Mesothelial cell of epicardium (in vitro differentiated cells): ENCODE measurements around the gene ANKEF1. TPM values are rescaled to one million over a fixed set of nuclear protein-coding genes. Genes with fewer than 3 reads are reported as not detected.
"Not testable (repeated sequence)": the region's sequence is repeated elsewhere in the genome, so short reads cannot be mapped to it uniquely, and the experiment has no call there.

Experiments
- DNase-seq, 2 experiments: peaks; one replicate each; pipeline ENCODE4 v3.0.0; 2021; ENCODE audit warnings: low spot score in 2 of 2; ENCODE audit not compliant: unreplicated experiment in 2 of 2
- H3K27ac Mint-ChIP-seq: 2 replicates; pipeline ENCODE4 v1.8.0; 2021; ENCODE audit warnings: mixed read lengths
- H3K27me3 Mint-ChIP-seq: 2 replicates; pipeline ENCODE4 v1.8.0; 2021; ENCODE audit warnings: low read depth, mixed read lengths
- H3K36me3 Mint-ChIP-seq: 2 replicates; pipeline ENCODE4 v1.8.0; 2021; ENCODE audit warnings: mixed read lengths
- H3K4me1 Mint-ChIP-seq: 2 replicates; pipeline ENCODE4 v1.8.0; 2021; ENCODE audit warnings: mixed read lengths
- H3K4me3 Mint-ChIP-seq: 2 replicates; pipeline ENCODE4 v1.8.0; 2021; ENCODE audit warnings: mild to moderate bottlenecking, moderate library complexity, mixed read lengths
- H3K9me3 Mint-ChIP-seq: 2 replicates; pipeline ENCODE4 v1.8.0; 2021; ENCODE audit warnings: mixed read lengths
- CTCF ChIP-seq: fragments of 200-600 bp; sonication (generic); IDR thresholded peaks from one replicate; pipeline ENCODE4 v1.5.0; 2021; ENCODE audit warnings: antibody characterized with exemption; ENCODE audit not compliant: unreplicated experiment
- total RNA-seq: library from RNA; stranded (reverse); gene quantifications from 3 replicates; pipeline ENCODE4 v1.2.1, GENCODE V29; 2021

The ANKEF1 gene
- total RNA-seq, 1 donor from 2014 or later = 4.5 TPM

DNA sequence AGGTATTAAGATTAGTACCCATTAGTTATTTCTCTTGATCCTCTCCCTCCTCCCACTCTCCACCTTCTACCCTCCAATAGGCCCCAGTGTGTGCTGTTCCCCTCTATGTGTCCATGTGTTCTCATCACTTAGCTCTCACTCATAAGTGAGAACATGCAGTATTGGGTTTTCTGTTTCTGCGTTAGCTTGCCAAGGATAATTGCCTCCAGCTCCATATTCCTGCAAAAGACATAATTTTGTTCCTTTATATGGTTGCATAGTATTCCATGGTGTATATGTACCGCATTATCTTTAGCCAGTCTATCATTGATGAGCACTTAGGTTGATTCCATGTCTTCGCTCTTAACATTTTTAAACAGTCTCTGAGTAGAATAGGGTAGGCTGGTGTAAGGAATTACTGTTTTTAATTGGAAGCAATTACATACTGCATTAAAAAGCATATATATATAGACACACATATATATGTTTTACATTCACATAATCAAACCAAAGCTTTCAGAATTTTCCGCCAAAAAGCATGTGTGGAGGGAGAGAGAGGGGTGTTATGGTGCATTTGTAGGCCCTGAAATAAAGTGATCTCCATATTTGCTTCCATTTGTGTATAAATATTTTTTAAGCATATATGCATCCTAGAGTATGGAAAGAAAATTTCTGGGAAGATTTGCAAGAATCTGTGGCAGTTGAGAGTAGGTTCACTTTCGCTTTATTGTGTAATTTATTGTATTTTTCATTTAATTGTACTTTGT lies 709 bp upstream of the ANKEF1 start:
- Mint-ChIP-seq H3K36me3 (no peaks in the 10 kb centered on the region), H3K4me1 (peaks cover 4% of the 10 kb centered on the region), H3K27me3 (peaks cover 27% of the 10 kb centered on the region), H3K4me3 (peak overlapping the region; percentile 28), H3K9me3 (no peaks in the 10 kb centered on the region), H3K27ac (no peak overlapping the region)
- TF ChIP-seq CTCF = no peak
- DNase-seq = no peak

- not testable (repeated sequence) for H3K4me1 Mint-ChIP-seq
Observed at GRCh38 chr20:10036321-10036720, 1.5 kb downstream of the ANKEF1 start.

GRCh38 chr20:10040070-10040975 lies 5.5 kb downstream of the ANKEF1 start:
- Mint-ChIP-seq H3K9me3 (no peaks in the 10 kb centered on the region), H3K27ac (no peak overlapping the region), H3K4me3 (no peak overlapping the region), H3K27me3 (no peaks in the 10 kb centered on the region), H3K36me3 (no peaks in the 10 kb centered on the region), H3K4me1 (peaks cover 4% of the 10 kb centered on the region)
- no peak for TF ChIP-seq CTCF
- DNase-seq = no peak

More at GRCh38 chr20:10036321-10036720, 1.5 kb downstream of the ANKEF1 start:
- H3K27ac Mint-ChIP-seq, H3K4me3 Mint-ChIP-seq, DNase-seq, H3K36me3 Mint-ChIP-seq, H3K9me3 Mint-ChIP-seq: not testable (repeated sequence)
- peaks cover 11% of the 10 kb centered on the region for H3K27me3 Mint-ChIP-seq

DNA sequence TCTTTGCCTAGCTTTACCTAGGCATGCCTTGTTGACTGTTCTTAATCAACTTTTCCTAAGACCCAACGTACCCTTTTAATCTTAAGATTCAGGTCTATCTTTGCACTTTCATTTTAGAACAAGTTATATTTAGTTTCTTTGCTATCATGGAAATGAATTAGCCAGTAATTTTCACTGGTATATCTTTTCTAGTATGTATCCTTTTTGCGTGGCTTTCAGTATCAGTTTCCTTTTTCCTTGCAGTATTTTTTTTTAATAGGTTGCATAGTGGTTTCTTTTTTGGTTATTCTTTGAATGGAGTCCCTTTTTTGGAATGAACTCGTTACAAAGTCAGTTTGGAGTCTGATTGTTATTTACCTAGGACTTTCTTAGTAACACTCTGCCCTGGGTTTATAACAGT lies 7.3 kb downstream of the ANKEF1 start:
- H3K27me3 Mint-ChIP-seq = no peaks in the 10 kb centered on the region

GRCh38 chr20:10047427-10047826 lies 12.6 kb downstream of the ANKEF1 start:
- H3K9me3 Mint-ChIP-seq = no peaks in the 10 kb centered on the region
- no peak overlapping the region for H3K27ac Mint-ChIP-seq
- no peak overlapping the region for H3K4me3 Mint-ChIP-seq
- TF ChIP-seq CTCF = no peak
- no peaks in the 10 kb centered on the region for H3K4me1 Mint-ChIP-seq
- peaks cover 3% of the 10 kb centered on the region for H3K36me3 Mint-ChIP-seq
- no peaks in the 10 kb centered on the region for H3K27me3 Mint-ChIP-seq
- DNase-seq = no peak

More for the DNA sequence above, 7.3 kb downstream of the ANKEF1 start:
- DNase-seq = no peak
- H3K9me3 Mint-ChIP-seq = no peaks in the 10 kb centered on the region
- no peak overlapping the region for H3K27ac Mint-ChIP-seq
- TF ChIP-seq CTCF = no peak
- no peaks in the 10 kb centered on the region for H3K36me3 Mint-ChIP-seq
- no peak overlapping the region for H3K4me3 Mint-ChIP-seq
- no peaks in the 10 kb centered on the region for H3K4me1 Mint-ChIP-seq

GRCh38 chr20:10051185-10051584 lies 16.4 kb downstream of the ANKEF1 start:
- Mint-ChIP-seq H3K27me3 (no peaks in the 10 kb centered on the region), H3K27ac (no peak overlapping the region), H3K4me1 (no peaks in the 10 kb centered on the region), H3K36me3 (peaks cover 3% of the 10 kb centered on the region), H3K9me3 (no peaks in the 10 kb centered on the region), H3K4me3 (no peak overlapping the region)
- TF ChIP-seq CTCF = no peak
- DNase-seq = no peak
